Colonic mucosa (tissue), 4 donors: ENCODE measurements around the gene TMEM51. TPM values are rescaled to one million over a fixed set of nuclear protein-coding genes. Genes with fewer than 3 reads are reported as not detected.

Source experiments
- DNase-seq: peaks from one replicate; pipeline ENCODE4 v3.0.0-alpha.2; 2020
- H3K27ac ChIP-seq: fragments of 200-600 bp; one replicate; pipeline ENCODE4 v1.8.0; 2021
- H3K27me3 ChIP-seq: fragments of 200-600 bp; one replicate; pipeline ENCODE4 v1.8.0; 2021
- H3K36me3 ChIP-seq: fragments of 200-600 bp; one replicate; pipeline ENCODE4 v1.8.0; 2021
- H3K4me1 ChIP-seq: fragments of 200-600 bp; one replicate; pipeline ENCODE4 v1.8.0; 2021; ENCODE audit warnings: mild to moderate bottlenecking
- H3K4me3 ChIP-seq: fragments of 200-600 bp; one replicate; pipeline ENCODE4 v1.8.0; 2021
- H3K9ac ChIP-seq, 2 donors: one replicate each; pipeline ENCODE4 v1.7.0; 2013; ENCODE audit warnings: control low read depth in 2 of 2, low read depth in 2 of 2, low read length in 2 of 2
- H3K9me3 ChIP-seq: fragments of 200-600 bp; one replicate; pipeline ENCODE4 v1.8.0; 2021
- intact Hi-C: fragments of 100-400 bp; cut with DNase I; formaldehyde crosslinking; loops from one replicate; pipeline ENCODE4 v1.14.1; 2022
- total RNA-seq, 2 donors: library from RNA; stranded (reverse); fragmentation: NEBNext Ultra II Directional in 1 of 2; extraction: Animal tissue kit (Norgen Biotek cat#: 25700) in 1 of 2; gene quantifications; one replicate each; pipeline ENCODE4 v1.2.1, GENCODE V29; 2021
- TF ChIP-seq, protein P1 (sequence below): fragments of 200-600 bp; IDR thresholded peaks from one replicate; pipeline ENCODE4 v1.8.0; 2022; ENCODE audit warnings: antibody characterized with exemption, mild to moderate bottlenecking
- donor health status: healthy.
- donor health status: DM: no; HTN: no; CAD: no.
- donor health status: DM: no; HTN: no; CAD: no.

TMEM51 gene
- total RNA-seq, 2 donors from 2014 or later: 21.3 to 28.6 TPM

GRCh38 chr1:15115542-15116330 lies 37.8 kb upstream of the TMEM51 start:
- intact Hi-C loops: no loop called here
- no peak overlapping the region for H3K9ac ChIP-seq
- no peaks in the 10 kb centered on the region for H3K4me1 ChIP-seq
- no peak for DNase-seq
- H3K27ac ChIP-seq: no peak overlapping the region
- no peaks in the 10 kb centered on the region for H3K36me3 ChIP-seq
- H3K4me3 ChIP-seq: no peak overlapping the region
- TF ChIP-seq, protein P1, sequence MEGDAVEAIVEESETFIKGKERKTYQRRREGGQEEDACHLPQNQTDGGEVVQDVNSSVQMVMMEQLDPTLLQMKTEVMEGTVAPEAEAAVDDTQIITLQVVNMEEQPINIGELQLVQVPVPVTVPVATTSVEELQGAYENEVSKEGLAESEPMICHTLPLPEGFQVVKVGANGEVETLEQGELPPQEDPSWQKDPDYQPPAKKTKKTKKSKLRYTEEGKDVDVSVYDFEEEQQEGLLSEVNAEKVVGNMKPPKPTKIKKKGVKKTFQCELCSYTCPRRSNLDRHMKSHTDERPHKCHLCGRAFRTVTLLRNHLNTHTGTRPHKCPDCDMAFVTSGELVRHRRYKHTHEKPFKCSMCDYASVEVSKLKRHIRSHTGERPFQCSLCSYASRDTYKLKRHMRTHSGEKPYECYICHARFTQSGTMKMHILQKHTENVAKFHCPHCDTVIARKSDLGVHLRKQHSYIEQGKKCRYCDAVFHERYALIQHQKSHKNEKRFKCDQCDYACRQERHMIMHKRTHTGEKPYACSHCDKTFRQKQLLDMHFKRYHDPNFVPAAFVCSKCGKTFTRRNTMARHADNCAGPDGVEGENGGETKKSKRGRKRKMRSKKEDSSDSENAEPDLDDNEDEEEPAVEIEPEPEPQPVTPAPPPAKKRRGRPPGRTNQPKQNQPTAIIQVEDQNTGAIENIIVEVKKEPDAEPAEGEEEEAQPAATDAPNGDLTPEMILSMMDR: no peak
- H3K27me3 ChIP-seq: no peaks in the 10 kb centered on the region
- no peaks in the 10 kb centered on the region for H3K9me3 ChIP-seq

DNA sequence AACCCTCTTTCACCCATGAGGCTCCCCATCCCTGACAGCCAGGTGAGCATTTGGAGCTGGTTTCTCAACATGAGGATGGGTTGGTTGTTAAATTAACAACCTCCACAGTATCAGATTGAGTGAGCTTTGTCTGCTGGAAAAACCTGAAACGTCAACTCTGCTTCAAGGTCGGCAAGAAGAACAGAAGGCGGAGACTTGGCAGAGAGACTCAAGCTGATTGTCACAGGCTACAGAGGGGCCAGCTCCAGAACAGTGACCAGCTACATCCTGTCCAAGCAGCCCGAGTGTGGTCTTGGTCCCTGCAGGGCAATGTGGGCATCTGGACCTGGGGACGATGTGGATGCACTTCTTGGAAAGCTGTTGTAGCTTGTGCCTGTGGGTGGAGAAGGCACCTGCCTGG lies 36.6 kb upstream of the TMEM51 start:
- Histone ChIP-seq H3K9ac (no peak overlapping the region), H3K4me3 (no peak overlapping the region), H3K27me3 (no peaks in the 10 kb centered on the region), H3K9me3 (no peaks in the 10 kb centered on the region), H3K4me1 (no peaks in the 10 kb centered on the region), H3K27ac (no peak overlapping the region), H3K36me3 (no peaks in the 10 kb centered on the region)
- TF ChIP-seq, protein P1: no peak
- intact Hi-C loops: no loop called here
- no peak for DNase-seq

DNA sequence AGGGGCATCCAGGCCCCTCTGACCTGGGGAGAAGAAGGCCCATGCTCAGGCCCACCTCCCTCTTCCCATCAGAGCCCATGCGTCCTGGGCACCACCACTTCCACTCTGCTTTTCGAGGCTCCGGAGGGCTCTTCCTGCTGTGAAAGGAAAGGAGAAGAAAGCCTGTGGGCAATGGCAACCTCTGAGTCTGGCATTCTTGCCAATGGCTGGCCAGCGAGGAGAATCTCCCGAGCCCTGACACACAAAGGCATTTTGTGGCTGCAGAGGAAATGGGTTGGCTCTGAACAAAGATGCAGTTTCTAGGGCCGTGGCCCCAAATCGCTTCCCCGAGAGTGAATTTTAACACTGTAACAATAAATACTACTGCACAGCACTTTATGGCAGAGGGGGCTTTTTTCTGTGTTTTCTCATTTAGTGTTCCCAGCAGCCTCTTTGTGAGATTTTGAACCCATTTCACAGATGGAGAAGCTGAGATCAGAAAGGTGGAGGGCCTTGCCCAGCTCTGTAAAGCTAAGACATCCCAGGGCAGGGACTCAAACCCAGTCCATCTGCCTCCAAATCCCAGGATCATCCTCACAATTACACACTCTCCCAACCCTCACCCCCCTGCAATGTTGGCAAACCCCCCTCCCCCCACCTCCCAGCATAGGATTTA lies 35.7 kb upstream of the TMEM51 start:
- Histone ChIP-seq H3K27me3 (no peaks in the 10 kb centered on the region), H3K9ac (no peak overlapping the region), H3K36me3 (no peaks in the 10 kb centered on the region), H3K9me3 (no peaks in the 10 kb centered on the region), H3K27ac (no peak overlapping the region), H3K4me3 (no peak overlapping the region), H3K4me1 (no peaks in the 10 kb centered on the region)
- TF ChIP-seq, protein P1: no peak
- no peak for DNase-seq
- intact Hi-C loops: no loop called here

GRCh38 chr1:15118579-15118978 lies 35.0 kb upstream of the TMEM51 start:
- Histone ChIP-seq H3K36me3 (no peaks in the 10 kb centered on the region), H3K27ac (no peak overlapping the region), H3K27me3 (no peaks in the 10 kb centered on the region), H3K9ac (no peak overlapping the region), H3K9me3 (no peaks in the 10 kb centered on the region), H3K4me3 (no peak overlapping the region), H3K4me1 (no peaks in the 10 kb centered on the region)
- intact Hi-C loops: no loop called here
- DNase-seq: no peak
- TF ChIP-seq, protein P1: no peak

- H3K9me3 ChIP-seq: no peaks in the 10 kb centered on the region
- no peaks in the 10 kb centered on the region for H3K27me3 ChIP-seq
- intact Hi-C loops: loop anchor here (10.0 kb wide), 1 partner anchor 314 kb away; the partner anchor contains the start of gene CTRC
- no peaks in the 10 kb centered on the region for H3K4me1 ChIP-seq
- H3K27ac ChIP-seq: no peak overlapping the region
- TF ChIP-seq, protein P1: no peak
- no peak for DNase-seq
- no peak overlapping the region for H3K9ac ChIP-seq
- no peaks in the 10 kb centered on the region for H3K36me3 ChIP-seq
- no peak overlapping the region for H3K4me3 ChIP-seq
Observed at GRCh38 chr1:15120251-15120945, 33.1 kb upstream of the TMEM51 start.
